Measurements from ENCODE around the gene DNAJB6.

The DNAJB6 gene

GRCh38 chr7:157405914-157406810, 69.4 kb downstream of the DNAJB6 start:
- TF ChIP-seq YY1 (IDR thresholded peaks at IDR 0.05; ENCODE audit: low read depth) = no peak
- no peak for TF ChIP-seq MAX (IDR thresholded peaks at IDR 0.05)
- TF ChIP-seq TAF1 (IDR thresholded peaks at IDR 0.05; ENCODE audit: low read depth) = no peak
- no peak for TF ChIP-seq TEAD4 (IDR thresholded peaks at IDR 0.05)
- no peak for TF ChIP-seq EP300 (IDR thresholded peaks at IDR 0.05; ENCODE audit: borderline replicate concordance)

- TF ChIP-seq, protein P1, sequence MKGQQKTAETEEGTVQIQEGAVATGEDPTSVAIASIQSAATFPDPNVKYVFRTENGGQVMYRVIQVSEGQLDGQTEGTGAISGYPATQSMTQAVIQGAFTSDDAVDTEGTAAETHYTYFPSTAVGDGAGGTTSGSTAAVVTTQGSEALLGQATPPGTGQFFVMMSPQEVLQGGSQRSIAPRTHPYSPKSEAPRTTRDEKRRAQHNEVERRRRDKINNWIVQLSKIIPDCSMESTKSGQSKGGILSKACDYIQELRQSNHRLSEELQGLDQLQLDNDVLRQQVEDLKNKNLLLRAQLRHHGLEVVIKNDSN (IDR thresholded peaks at IDR 0.05) = no peak
- TF ChIP-seq TAF1 (IDR thresholded peaks at IDR 0.05; ENCODE audit: low read depth) (no peak), TEAD4 (IDR thresholded peaks at IDR 0.05) (no peak), RAD21 (IDR thresholded peaks at IDR 0.05; ENCODE audit: low read depth) (no peak), NFIC (IDR thresholded peaks at IDR 0.05) (no peak), FOXM1 (IDR thresholded peaks at IDR 0.05; ENCODE audit: borderline replicate concordance, low read depth) (no peak), CREB1 (IDR thresholded peaks at IDR 0.05; ENCODE audit: low read depth) (no peak), ZBTB7A (IDR thresholded peaks at IDR 0.05; ENCODE audit: low read depth) (no peak)
These were observed 70.2 kb downstream of the DNAJB6 start for GRCh38 chr7:157406971-157407370.

DNA sequence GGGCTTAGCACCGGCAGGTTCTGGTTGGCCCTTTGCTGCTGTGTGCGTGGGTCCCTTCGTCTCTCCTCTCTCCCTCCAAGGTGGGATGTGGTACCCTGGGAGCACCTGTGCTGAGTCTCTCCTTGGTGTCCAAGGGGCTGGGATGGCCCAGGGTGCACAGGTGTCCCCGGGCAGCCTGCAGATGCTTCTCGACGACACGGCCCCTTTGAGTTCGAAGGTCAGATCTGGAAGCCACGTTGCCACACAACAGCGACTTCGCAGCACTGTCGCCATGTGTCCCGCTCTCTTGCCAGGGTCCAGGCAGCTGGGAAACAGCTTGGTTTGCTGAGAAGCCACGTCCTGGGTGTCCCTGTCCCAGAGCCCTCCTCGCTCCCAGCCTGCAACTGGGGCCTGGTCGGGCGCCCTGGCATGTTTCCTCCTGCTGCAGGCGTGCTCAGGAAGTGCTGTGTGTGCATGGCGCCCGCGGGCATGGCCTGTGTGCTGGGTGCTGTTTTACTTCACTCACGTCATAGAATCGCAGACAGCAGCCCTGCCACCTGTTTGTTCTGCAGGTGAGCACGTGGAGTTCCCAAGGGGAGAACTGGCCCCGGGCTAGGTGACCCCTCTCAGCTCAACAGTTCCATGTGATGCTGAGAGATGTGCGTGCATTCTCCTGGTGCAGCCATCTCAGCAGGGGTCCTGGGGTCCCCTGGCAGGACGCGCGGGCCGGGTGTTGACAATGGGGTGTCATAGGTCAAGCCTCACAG, 70.9 kb downstream of the DNAJB6 start:
- TF ChIP-seq YY1 (IDR thresholded peaks at IDR 0.05; ENCODE audit: low read depth) (no peak), EP300 (IDR thresholded peaks at IDR 0.05; ENCODE audit: borderline replicate concordance) (no peak), CREB1 (IDR thresholded peaks at IDR 0.05; ENCODE audit: low read depth) (no peak), TCF12 (IDR thresholded peaks at IDR 0.05; ENCODE audit: low read depth) (no peak), EGR1 (IDR thresholded peaks at IDR 0.05) (no peak)
- TF ChIP-seq, protein P1 (IDR thresholded peaks at IDR 0.05) = no peak
- TF ChIP-seq, protein P2, sequence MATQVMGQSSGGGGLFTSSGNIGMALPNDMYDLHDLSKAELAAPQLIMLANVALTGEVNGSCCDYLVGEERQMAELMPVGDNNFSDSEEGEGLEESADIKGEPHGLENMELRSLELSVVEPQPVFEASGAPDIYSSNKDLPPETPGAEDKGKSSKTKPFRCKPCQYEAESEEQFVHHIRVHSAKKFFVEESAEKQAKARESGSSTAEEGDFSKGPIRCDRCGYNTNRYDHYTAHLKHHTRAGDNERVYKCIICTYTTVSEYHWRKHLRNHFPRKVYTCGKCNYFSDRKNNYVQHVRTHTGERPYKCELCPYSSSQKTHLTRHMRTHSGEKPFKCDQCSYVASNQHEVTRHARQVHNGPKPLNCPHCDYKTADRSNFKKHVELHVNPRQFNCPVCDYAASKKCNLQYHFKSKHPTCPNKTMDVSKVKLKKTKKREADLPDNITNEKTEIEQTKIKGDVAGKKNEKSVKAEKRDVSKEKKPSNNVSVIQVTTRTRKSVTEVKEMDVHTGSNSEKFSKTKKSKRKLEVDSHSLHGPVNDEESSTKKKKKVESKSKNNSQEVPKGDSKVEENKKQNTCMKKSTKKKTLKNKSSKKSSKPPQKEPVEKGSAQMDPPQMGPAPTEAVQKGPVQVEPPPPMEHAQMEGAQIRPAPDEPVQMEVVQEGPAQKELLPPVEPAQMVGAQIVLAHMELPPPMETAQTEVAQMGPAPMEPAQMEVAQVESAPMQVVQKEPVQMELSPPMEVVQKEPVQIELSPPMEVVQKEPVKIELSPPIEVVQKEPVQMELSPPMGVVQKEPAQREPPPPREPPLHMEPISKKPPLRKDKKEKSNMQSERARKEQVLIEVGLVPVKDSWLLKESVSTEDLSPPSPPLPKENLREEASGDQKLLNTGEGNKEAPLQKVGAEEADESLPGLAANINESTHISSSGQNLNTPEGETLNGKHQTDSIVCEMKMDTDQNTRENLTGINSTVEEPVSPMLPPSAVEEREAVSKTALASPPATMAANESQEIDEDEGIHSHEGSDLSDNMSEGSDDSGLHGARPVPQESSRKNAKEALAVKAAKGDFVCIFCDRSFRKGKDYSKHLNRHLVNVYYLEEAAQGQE (IDR thresholded peaks at IDR 0.05; ENCODE audit: low read depth) = no peak

DNA sequence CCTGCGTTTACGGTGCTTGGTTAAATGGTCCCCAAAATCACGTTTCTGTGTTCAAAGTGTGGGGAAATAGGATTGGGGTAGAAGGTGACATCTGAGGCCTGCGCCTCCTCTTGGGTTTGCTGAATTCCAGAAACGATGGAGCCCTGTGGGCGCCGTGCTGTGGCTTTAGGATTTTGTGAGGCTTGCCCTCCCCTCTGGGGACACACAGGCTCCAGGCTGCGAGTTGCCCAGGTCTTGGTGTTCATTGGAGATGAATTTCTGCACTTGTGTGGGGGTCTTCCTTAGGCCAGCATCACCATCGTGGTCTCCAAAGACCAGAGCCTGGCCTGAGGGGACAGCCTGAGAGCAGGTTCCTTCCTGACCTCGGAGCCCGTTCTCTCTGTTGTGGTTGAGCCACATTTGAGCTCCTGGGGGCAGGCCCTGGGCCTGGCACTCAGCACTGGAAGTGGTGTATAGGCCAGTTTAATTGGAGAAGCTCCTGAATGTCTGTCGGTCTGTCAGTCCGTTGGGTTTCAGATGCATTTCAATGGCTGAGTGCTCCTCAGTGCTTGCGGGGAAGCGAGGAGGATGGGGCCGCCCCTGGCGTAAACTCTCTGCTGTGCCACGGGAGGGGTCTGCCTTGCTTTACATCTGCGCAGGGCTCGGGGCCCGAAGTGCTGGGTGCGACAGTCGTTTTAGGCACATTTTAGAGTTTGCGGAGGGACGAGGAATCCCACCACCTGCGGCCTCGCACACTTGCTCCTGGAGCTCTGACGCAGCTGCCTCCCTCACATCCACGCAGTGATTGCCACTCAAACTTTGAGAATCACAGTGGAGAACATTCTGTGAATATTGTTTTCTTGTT, 71.7 kb downstream of the DNAJB6 start:
- TF ChIP-seq TAF1 (IDR thresholded peaks at IDR 0.05; ENCODE audit: low read depth) = no peak
- TF ChIP-seq TCF12 (IDR thresholded peaks at IDR 0.05; ENCODE audit: low read depth) = no peak
- no peak for TF ChIP-seq CEBPB (IDR thresholded peaks at IDR 0.05)
- TF ChIP-seq NFIC (IDR thresholded peaks at IDR 0.05) = no peak
- TF ChIP-seq YY1 (IDR thresholded peaks at IDR 0.05; ENCODE audit: low read depth) = no peak
- TF ChIP-seq EGR1 (IDR thresholded peaks at IDR 0.05) = no peak
- no peak for TF ChIP-seq CREB1 (IDR thresholded peaks at IDR 0.05; ENCODE audit: low read depth)
- no peak for TF ChIP-seq FOXM1 (IDR thresholded peaks at IDR 0.05; ENCODE audit: borderline replicate concordance, low read depth)
- TF ChIP-seq ZBTB7A (IDR thresholded peaks at IDR 0.05; ENCODE audit: low read depth) = no peak
- no peak for TF ChIP-seq MAX (IDR thresholded peaks at IDR 0.05)
- TF ChIP-seq, protein P1 (IDR thresholded peaks at IDR 0.05) = no peak
- no peak for TF ChIP-seq TEAD4 (IDR thresholded peaks at IDR 0.05)
- TF ChIP-seq EP300 (IDR thresholded peaks at IDR 0.05; ENCODE audit: borderline replicate concordance) = no peak
- TF ChIP-seq RAD21 (IDR thresholded peaks at IDR 0.05; ENCODE audit: low read depth) = no peak
- TF ChIP-seq, protein P2 (IDR thresholded peaks at IDR 0.05; ENCODE audit: low read depth) = no peak
